Keratinocyte (primary cell): Measurements from ENCODE around the gene GALNT6.

Experiments
- CTCF ChIP-seq, 3 experiments: IDR thresholded peaks in 1 of 3; conservative IDR thresholded peaks in 1 of 3; optimal IDR thresholded peaks in 1 of 3; 2 replicates in 2 of 3; 3 replicates in 1 of 3; pipeline versions ENCODE3 to v1.5.1; 2011; ENCODE audit warnings: low read length in 3 of 3, mild to moderate bottlenecking in 3 of 3, moderate library complexity in 2 of 3, control low read depth in 1 of 3, inconsistent platforms in 1 of 3; ENCODE audit not compliant: insufficient read depth in 2 of 3; ENCODE audit errors: extremely low read depth in 1 of 3
- EZH2 ChIP-seq: IDR thresholded peaks from one replicate; pipeline ENCODE4 v1.6.1; 2012; ENCODE audit warnings: inconsistent platforms, mild to moderate bottlenecking, low read length, moderate library complexity

GRCh38 chr12:51311389-51311788 lies 79.8 kb downstream of the GALNT6 start:
- no peak for TF ChIP-seq CTCF (optimal IDR thresholded peaks at IDR 0.05 in 1 of 3, IDR thresholded peaks at IDR 0.05 in 1 of 3, conservative IDR thresholded peaks at IDR 0.05 in 1 of 3; ENCODE audit: extremely low read depth in 1 of 3, insufficient read depth in 2 of 3, low read length in 3 of 3)
- no peak for TF ChIP-seq EZH2
